H1 (cell line): Measurements from ENCODE around the gene MRPS18C. TPM values are rescaled to one million over a fixed set of nuclear protein-coding genes. Genes with fewer than 3 reads are reported as not detected.

Source experiments
- JUN ChIP-seq: IDR thresholded peaks from 2 replicates; pipeline ENCODE4 v1.6.1; 2011; ENCODE audit warnings: low read depth, mild to moderate bottlenecking, improper control_type of control experiment, low read length
- NRF1 ChIP-seq: IDR thresholded peaks from 2 replicates; pipeline ENCODE4 v1.6.1; 2011; ENCODE audit warnings: mild to moderate bottlenecking, low read depth, low read length, improper control_type of control experiment
- POLR2A ChIP-seq, 2 experiments: IDR thresholded peaks; 1 replicate in 1 of 2; 2 replicates in 1 of 2; pipeline ENCODE4 v1.6.1; 2011; ENCODE audit warnings: low read depth in 2 of 2, low read length in 2 of 2, mild to moderate bottlenecking in 2 of 2; ENCODE audit errors: control extremely low read depth in 1 of 2
- POU5F1 ChIP-seq: IDR thresholded peaks from 2 replicates; pipeline ENCODE4 v1.6.1; 2011; ENCODE audit warnings: low read depth, mild to moderate bottlenecking, low read length, moderate library complexity
- SAP30 ChIP-seq: fragments of 300-600 bp; sonication (generic); IDR thresholded peaks from 2 replicates; pipeline ENCODE4 v1.7.1; 2012; ENCODE audit warnings: low read length, moderate library complexity, mild to moderate bottlenecking, inconsistent platforms; ENCODE audit not compliant: insufficient read depth, insufficient replicate concordance
- SP1 ChIP-seq: IDR thresholded peaks from 2 replicates; pipeline ENCODE4 v1.6.1; 2011; ENCODE audit warnings: low read depth, low read length
- SUZ12 ChIP-seq: fragments of 200-600 bp; sonication (generic); IDR thresholded peaks from 2 replicates; pipeline ENCODE4 v1.6.1; 2012; ENCODE audit warnings: mild to moderate bottlenecking, inconsistent platforms, low read length, moderate library complexity, mixed read lengths
- TEAD4 ChIP-seq: IDR thresholded peaks from 2 replicates; pipeline ENCODE4 v1.6.1; 2012; ENCODE audit warnings: low read depth, low read length, inconsistent platforms, mixed read lengths
- polyA plus RNA-seq, 7 experiments: library from polyadenylated mRNA; depleted of rRNA in 3 of 7; stranded (reverse) in 5 of 7; unstranded in 2 of 7; fragments of >200 nt in 5 of 7; fragments of 200-250 nt in 2 of 7; gene quantifications; 1 replicate in 5 of 7; 2 replicates in 1 of 7; 4 replicates in 1 of 7; pipeline versions ENCODE4 v1.2.1 to v1.2.3, GENCODE V29; 2011 to 2013; ENCODE audit warnings: missing spikeins in 2 of 7, mixed read lengths in 2 of 7
- total RNA-seq: library from RNA; stranded (reverse); fragmentation: NEBNext Ultra II Directional; extraction: Animal tissue kit (Norgen Biotek cat#: 25700); gene quantifications from 2 replicates; pipeline ENCODE4 v1.2.1, GENCODE V29; 2021

Gene MRPS18C
- total and polyA plus RNA-seq, 2 of the 8 experiments (the other 6 are each of a cell fraction or from before 2014, with no cell fraction given): 22.6 to 50.3 TPM

- no peak for TF ChIP-seq SP1
- no peak for TF ChIP-seq TEAD4
- no peak for TF ChIP-seq NRF1
- TF ChIP-seq SAP30: no peak
- TF ChIP-seq POLR2A (IDR thresholded peaks at IDR 0.05; ENCODE audit: control extremely low read depth in 1 of 2, low read depth in 2 of 2, low read length in 2 of 2): no peak
- TF ChIP-seq POU5F1: no peak
- no peak for TF ChIP-seq JUN
- TF ChIP-seq SUZ12: no peak
Measured at GRCh38 chr4:83503974-83504373, 48.1 kb downstream of the MRPS18C start (continued).
